SHP77 treated with DMSO at 0.1 percent for 48 hours (cell line): ENCODE results near the gene LINGO4.
A peak's percentile ranks its signal among the peaks of the same experiment; 100 is the strongest.

Experiments
- DNase-seq: peaks from one replicate; lab custom pipeline; 2025; lab: John Stamatoyannopoulos, UW

Gene LINGO4

DNA sequence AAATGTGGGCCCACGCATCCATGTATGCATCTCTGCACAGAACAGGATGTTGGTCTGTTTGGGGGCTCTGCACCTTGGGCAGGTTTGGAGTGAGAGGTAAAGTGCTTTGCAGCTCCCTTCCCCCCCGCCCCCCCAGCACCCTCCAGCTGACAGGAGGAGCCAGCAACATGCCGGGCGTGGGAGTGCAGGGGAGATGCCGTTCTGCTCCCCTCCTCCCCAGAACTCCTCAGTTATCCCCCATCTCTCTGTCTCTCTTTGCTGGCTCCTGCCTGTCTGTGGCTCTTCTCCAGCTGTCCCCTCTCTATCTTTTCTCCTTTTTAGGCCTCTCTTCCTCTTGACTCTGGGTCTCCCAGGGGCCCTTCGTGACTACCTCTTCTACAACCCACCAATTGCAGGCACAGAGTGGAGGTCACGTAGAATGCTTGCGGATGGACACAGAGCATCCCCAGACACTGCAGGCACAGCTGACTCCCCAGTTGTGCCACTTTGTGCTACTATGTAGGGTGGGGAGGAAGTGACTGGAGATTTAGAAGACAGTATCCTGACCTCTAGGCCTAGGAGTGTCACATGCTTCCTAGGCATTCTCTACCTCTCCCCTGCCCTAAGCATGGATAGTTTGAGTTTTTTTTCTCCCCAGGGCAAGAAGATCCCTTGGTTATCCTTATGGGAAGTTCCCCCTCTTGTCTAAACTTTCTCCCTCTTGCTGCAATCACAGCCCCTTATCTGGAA lies 28.1 kb upstream of the LINGO4 start:
- no peak for DNase-seq

DNA sequence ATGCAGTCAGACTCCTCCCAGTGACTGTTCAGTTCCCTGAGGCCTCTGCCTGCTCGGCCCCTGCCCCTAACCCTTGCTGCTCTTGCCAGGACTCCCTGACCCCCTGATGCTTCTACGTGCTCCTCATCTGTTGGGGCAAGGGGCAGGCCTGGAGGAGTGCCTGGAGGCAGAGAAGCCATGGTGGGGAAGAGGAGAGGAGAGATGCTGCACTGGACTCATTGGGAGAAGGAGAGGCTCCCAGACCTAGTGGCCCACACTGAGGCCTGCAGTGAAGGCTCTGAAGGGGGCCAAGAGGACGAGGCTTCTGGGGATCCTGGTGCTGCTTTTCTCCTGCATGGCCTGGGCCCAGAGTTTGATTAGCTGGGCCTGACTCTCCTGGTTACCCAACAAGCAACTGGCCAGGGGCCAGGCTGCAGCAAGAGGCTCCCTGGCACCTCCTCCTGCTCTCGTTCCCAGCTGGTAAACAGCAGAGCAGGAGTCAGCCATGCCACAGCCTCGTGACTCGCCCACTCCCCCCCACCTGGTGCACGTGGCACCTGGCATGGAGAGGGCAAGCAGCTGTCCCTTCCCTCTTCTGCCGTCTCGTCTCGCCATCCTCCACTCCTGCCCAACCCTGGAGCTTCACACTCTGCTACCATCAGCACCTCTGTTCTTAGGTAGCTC lies 27.2 kb upstream of the LINGO4 start:
- peak; percentile 94 for DNase-seq

- DNase-seq = peak; percentile 73
Observed at GRCh38 chr1:151831605-151832004, 26.4 kb upstream of the LINGO4 start, which contains the start of gene RORC. Gene RORC (minus strand): TSS chr1:151831802. CDS start chr1:151831764, 38 bp downstream.

GRCh38 chr1:151831256-151831591 lies 26.0 kb upstream of the LINGO4 start:
- DNase-seq = no peak

DNA sequence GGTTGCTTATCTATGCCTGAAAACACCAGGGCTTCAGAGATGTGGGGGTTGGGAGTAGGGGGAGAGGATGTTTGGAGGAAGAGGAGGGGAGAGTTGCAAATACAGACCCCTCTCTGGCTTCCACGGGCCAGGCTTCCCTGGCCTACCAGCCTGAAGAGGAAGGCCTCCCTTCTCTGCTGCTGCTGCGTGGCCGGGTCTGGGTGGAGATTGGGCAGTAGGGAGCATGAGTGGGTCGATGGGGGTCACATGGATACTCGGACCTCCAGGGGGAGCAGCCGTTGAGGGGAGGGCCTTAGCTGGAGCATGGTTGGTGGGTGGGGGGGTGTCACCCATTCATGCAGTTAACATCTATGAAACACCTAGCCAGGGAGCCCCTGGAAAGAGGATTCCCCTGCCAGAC lies 24.8 kb upstream of the LINGO4 start:
- no peak for DNase-seq

DNA sequence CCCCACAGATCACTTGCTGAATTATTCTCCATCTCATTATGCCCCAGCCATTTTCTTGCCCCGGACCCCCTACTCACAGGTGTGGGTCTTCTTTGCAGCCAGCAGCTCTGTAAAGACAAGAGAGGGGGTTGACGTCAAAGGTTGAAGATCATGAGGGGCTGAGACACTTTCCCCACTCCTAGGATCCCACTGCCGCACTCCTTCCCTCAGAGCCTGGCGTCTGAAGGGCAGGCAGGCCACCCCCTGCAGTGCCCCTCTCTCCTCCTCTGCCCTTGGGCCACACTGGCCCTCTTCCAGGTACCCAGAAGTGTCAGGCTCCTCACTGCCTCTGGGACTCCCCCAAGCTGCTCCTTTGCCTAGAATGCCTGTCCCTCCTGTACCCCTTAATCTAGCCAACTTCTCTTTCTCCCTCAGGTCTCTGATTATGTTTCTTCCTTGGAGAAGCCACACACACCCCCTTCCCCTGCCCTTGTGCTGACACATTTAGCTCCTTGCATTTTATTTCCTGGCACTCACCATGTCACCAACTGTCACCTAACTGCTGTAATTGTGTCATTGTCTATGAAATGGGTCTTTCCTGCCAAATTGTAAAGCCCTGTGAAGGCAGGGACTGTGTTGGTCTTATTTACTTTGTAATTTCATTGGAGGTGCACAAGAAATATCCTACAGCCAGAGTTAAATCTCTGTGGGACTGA lies 24.3 kb upstream of the LINGO4 start:
- DNase-seq = no peak

DNA sequence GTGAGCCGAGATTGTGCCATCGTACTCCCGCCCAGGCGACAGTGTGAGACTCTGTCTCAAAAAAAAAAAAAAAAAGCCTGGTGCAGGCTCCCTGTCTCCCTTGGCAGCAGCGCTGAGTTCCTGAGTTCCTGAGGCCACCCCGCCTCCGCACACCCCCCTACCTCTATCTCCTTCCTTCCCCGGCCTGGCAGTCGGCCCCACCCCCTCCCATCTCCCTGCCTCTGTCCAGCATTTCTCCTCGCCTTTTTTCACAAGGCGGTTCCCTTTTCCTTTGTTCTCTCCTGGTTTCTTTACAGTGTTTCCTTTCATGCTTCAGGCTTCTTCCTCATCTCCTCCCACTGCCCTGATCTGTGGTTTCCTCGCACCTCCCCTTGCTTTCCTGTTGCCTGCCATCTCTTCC lies 23.7 kb upstream of the LINGO4 start:
- DNase-seq = no peak

DNA sequence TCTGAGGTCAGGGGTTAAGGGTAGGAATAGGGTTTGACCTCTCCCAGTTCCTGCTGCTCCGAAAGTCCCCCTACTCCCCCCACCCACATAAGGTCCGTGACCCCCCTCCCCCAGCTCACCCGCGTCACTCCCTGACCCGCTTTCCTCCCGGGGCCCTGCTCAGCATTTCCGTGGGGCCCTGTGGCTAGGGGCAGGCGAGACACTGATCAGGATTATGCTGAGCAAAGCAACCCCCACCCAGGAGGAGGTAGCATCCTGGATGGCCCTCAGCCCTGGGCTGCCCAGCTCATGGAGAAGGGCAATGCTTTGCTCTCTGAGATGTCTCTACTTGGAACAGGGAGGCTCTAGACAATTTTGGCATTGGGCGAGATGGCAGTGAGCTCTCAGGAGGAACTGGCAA lies 22.6 kb upstream of the LINGO4 start:
- DNase-seq = no peak

- no peak for DNase-seq
Observed at GRCh38 chr1:151825751-151826660, 20.8 kb upstream of the LINGO4 start.

GRCh38 chr1:151825204-151825603 lies 20.0 kb upstream of the LINGO4 start:
- DNase-seq = no peak

GRCh38 chr1:151823175-151823574 lies 18.0 kb upstream of the LINGO4 start:
- DNase-seq = no peak

DNA sequence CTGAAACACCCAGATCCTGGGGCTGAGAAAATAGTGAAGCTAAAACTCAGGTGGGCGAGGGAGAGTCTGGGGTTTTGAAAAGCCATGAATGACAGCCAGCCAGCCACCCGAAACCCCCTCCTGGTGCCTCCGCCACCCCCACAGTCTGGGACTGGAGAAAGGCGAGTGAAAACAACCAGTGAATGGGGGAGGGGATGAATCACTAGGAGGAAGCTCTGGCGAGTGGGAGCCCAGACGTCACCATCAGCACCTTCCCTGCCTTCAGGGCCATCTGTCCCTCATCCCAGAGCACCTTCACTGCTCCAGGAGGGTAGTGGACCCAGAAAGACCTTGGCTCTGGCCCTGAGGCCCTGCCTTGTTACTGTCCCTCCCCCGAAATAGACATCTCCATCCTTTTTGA lies 17.2 kb upstream of the LINGO4 start:
- DNase-seq = no peak

- DNase-seq = peak; percentile 86
Observed at GRCh38 chr1:151820940-151821339, 15.7 kb upstream of the LINGO4 start.

DNA sequence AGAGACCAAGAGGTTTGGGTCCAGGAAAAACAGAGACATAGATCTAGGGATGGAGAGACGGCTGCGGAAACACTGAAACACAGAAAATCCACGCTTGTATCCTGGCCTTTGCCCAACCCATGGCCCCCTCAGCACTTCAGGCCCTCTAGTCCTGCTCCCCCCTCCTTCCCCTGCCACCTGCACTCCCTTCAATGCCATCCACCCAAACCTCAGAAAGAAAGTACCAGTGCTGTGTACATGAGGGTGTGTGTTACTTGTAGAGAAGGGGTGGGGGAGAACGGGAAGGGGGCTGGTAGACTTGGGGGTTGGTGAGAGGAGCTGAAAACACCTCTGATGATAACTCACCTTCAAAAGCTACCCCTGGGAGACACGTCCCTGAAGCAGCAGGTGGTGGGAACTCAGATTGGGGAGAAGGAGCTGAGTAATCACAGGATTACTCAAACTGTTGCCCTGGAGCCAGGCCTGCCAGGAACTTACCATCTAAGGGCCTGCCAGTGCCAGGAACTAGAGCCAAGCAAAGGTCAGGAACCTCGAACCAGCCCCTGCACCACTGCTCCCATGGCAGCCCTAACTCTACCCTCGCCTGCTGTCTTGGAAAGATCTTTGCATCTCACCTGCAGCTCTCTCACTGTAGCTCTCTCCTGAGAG lies 14.9 kb upstream of the LINGO4 start:
- no peak for DNase-seq

GRCh38 chr1:151819227-151819835 lies 14.1 kb upstream of the LINGO4 start:
- DNase-seq = no peak

DNA sequence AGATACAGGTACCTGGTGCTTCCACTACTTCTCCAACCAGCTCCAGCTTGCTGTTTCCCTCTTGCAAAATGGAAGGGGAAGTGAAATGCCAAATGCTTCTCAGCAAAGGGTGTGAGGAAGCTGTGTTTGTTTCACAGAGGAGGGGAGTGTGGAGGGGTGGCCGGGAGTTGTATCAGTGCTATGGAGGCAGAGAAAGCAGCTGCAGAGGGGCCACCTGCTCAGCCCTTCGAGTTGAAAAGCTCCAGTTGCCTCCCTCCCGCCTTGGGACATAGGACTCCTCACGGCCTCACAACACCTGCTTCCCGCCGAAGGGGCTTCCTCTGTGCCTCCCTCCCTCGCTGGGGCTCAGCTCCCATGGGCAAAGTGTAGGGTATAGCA lies 12.1 kb upstream of the LINGO4 start:
- peak; percentile 56 for DNase-seq

DNA sequence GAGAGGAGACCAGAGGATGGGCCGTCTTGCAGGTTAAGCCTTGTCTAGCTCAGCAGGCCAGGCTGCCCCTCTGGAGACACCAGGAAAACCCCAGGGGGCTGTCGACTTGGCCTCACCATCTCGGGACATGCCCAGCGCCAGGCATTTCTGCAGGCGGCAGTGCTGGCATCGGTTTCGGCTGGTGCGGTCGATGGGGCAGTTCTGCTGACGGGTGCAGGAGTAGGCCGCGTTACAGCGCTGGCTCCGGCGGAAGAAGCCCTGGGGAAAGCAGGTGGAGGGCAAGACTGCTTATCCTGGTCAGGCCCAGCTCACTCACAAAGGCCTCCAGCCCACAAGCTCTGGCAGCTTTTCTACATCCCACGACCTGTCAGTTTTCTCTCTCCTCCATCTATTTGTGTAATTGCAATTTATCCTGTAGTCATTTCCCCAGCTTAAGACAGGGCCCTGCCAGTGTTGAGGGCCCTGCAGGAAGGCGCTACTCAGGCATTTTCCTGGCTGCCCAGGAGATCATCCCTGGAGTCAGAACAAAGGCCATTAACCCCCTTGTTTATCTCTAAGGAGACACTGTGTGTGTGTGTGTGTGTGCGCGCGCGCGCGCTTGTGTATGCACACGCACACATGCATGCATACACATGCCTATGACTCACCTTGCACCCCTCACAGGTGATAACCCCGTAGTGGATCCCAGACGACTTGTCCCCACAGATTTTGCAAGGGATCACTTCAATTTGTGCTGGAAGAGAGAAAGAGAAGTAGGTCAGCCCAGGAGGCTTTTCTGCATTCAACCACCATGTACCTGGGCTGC lies 11.5 kb upstream of the LINGO4 start:
- DNase-seq = no peak

DNA sequence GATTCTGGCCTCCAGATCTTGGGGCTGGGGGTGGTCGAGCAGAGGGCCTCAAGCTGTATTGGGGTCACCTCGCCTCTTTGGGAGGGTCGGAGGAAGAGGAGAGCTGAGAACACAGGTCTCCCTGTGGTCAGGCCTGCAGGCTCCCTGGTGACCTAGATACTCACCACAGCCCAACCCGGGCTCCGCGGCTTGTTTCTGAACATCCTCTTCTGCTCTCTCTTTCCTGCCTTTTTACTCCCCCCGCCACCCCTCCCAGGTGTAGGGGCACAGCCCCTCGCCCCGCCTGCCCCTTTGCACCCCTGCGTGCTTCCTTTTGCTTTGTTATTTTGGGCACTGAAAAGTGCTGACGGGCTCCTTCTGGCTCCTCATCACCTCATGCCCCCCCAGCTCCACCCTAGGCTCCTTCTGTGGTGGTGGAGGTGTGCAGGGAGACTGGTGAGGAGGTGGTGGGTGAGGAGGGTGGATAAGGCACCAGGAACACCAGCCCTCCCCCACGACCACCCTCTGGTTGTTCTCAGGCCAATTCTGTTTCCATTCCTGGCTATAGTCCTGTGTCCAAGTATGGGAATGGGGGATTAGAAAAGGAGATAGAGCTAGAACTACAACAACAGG lies 10.6 kb upstream of the LINGO4 start:
- DNase-seq = no peak

DNA sequence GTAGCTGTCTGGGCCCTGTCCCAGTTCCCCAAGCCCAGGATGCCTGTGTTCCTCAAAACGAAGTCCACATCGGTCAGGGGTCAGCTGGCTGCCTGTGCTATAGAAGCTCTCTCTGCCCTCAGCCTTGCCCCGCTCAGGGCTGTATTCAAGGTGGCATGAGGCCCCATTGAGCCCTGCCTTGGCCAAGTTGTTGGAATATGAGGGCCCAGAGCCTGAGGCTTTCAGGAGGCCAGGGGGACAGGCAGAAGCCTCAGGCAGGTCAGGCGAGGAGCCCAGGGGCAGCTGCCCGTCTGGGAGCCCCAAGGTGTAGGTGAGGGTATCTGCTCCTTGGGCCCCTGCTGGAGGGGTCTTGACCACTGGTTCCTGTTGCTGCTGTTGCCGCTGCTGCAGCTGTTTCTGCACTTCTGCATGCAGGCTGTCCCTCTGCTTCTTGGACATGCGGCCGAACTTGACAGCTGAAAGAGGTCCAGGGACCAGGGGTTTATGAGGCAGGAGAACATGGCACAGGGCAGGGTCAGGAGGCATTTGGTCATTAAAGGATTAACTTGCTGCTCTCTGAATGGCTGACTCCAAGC lies 9.8 kb upstream of the LINGO4 start:
- DNase-seq = no peak

DNA sequence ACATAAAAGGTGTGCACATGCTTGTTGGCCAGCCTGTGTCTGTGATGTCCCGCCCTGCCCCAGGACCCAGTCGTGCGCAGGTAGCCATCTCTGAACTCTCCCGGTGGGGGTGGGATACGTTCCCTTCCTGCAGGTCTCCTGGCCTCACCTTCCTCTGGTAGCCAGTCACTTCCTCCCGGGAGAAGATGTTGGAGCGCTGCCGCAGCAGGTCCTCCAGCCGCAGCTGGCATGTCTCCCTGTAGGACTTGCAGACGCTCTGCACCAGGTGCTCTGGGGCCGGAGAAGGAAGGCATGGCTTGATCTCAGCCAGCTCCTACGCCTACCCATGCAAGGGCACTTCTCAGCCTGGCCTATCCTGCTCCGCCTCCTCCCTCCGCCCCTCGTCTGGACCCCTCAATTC lies 9.2 kb upstream of the LINGO4 start:
- DNase-seq = no peak
